SIG-M5 treated with dmso at 0.1 percent for 504 hours (cell line): ENCODE data around the gene KLF13.

Source experiments
- DNase-seq: peaks from one replicate; lab custom pipeline; 2025; ENCODE audit not compliant: unreplicated experiment; lab: John Stamatoyannopoulos, UW

The KLF13 gene

DNA sequence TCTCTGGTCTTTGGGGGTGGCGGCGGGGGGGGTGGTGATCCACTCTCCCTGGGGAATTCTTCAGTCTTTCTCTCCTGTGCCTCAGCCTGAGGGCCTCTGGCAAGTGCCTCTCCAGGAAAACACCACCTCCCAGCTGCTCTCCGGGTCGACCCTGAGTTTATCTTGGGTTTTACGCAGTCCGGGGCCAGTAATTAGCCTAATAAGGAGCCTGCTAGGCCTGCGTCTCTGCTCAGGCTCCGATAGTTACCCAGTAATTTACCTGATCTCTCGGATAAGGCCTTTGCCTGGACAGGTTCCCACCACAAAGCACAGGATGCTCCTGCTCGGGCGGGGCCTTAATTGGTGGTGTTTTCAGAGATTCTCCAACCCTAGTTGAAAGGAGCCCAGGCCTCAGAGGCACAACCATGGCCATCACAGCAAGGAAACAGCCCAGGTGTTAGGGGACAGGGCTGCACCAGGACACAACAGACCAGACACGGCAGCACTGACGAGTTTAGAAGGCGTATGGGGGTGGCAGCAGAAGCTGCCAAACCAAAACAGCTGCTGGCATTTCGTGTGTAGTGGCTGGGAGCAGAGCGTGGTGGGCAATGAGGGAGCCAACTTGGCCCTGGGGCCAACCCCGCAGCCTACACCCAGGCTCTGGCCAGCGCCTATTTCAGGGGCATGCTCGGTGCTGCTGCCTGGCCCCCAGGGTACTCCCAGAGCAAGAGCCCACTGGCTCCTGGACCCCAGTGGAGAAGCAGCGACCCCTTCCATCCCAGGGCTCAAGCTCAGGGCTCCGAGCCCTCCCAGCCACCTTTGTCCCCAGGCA is 71.4 kb downstream of the KLF13 start:
- DNase-seq, result no peak

DNA sequence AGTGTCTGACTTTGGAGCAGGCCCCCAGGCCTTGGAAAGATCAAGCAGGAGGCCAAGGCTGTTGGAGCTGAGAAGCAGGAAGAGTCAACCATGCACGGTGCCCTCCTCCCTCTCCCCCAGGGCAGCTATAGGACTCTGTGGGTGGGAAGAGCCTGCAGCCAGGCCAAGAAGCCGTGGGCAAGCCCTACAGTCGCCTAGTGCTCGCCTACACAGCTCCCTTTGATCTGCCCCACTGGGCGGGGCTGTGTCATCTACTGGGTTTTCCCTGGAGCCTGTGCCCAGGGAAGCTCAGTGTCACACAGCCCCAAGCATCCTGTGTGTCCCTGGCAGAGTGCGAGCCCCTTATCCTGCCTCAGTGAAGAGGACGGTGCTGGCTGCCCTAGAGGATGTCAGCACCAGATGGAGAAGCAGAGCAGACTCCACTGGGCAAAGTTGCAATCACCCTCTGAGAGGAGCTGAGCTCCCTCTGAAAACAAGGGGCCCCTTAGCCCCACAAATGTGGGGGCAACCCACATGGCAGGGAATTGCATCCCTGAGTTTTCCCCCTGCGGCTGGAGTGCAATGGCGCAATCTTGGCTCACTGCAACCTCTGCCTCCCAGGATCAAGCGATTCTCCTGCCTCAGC is 72.2 kb downstream of the KLF13 start:
- no peak for DNase-seq

DNA sequence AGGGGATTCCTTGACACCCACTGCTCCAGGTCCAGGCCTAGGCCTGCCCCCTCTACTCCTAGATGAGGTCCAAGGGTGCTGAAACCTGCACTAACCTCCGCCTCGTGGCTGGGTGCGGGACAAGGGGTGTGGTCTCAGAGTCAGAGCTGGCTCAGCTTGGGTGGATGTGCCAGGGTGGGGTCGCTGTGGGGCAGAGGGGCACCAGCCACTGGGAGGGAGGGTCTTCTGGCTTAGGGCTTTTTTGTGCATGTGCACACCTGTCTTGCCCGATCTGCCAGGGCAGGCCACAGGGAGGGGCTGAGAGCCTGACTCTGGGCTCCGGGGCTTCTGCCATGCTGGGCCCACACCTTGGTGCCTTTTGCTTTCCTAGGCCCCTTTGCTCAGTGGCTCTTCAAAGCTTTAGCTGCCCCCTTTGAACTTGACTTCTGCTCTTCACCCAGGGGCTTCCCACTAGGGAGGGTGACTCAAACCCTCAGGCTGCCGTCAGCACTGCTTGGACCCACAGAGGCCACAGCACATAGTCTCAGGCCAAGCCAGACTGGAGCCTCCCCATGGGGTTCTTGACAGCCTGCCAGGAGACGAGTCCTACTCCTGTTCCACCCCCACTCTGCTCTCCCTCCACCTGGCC is 73.0 kb downstream of the KLF13 start:
- no peak for DNase-seq

GRCh38 chr15:31400222-31400927 is 73.7 kb downstream of the KLF13 start:
- no peak for DNase-seq

DNA sequence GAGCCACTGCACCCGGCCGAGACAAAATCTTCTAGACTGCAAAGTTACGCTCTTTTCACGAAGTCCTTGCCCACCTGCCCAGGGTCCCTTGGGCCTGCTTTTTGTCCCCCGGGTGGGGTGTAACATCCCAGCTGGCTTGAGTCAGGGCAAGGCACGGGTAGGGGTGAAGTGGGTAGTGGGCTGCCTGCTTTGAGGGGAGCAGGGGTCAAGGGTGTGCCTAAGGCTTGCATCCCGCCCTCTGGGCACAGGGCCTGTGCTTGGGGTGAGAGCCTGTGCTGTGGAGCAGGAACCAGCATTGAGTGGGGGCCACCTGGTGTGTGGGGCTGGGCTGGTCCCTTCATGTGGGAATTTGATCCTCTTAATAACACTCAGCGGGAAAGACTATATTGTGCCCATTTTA is 74.6 kb downstream of the KLF13 start:
- no peak for DNase-seq

GRCh38 chr15:31402003-31402402 is 75.4 kb downstream of the KLF13 start:
- no peak for DNase-seq

- no peak for DNase-seq
Measured at GRCh38 chr15:31402511-31403056, 75.9 kb downstream of the KLF13 start.

GRCh38 chr15:31403096-31403495 is 76.5 kb downstream of the KLF13 start:
- no peak for DNase-seq

GRCh38 chr15:31403606-31404005 is 77.0 kb downstream of the KLF13 start:
- no peak for DNase-seq

DNA sequence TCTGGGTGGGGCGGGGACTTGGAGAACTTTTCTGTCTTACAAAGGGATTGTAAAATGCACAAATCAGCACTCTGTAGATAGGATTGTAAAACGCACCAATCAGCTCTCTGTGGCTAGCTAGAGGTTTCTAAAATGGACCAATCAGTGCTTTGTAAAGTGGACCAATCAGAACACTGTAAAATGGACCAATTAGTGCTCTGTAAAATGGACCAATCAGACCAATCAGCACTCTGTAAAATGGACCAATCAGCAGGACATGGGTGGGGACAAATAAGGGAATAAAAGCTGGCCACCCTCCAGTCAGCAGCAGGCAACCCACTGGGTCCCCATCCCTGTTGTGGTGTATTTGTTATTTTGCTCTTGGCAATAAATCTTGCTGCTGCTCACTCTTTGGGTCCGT is 77.7 kb downstream of the KLF13 start:
- DNase-seq, result no peak

DNA sequence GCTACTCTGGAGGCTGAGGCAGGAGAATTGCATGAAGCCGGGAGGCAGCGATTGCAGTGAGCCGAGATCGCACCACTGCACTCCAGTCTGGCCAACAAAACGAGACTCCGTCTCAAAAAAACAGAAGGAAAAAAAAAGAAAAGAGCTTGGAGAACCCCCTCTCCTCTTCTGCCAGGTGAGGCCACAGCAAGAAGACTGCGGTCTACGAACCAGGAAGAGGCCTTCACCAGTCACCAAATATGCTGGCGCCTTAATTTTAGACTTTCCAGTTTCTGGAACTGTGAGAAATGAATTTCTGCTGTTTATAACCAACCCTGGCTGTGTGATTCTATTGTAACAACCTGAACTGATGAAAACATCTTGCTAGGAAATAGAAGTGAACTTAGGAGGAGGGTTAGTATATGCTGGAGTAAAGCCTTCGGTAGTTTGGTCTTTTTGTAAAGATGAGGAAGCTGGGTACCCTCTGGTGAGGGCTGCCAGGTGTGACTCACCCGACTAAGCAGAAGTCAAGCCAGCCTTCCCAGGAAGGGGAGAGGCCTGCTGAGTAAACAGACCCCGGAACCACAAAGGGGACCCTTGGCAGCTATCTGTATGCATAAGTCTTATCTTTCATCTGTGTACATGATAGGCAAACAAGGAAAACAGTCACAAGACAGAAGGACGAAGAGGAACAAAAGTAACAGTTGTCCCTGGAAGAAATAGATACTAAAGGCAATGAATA is 78.7 kb downstream of the KLF13 start:
- peak; percentile 66 for DNase-seq

DNA sequence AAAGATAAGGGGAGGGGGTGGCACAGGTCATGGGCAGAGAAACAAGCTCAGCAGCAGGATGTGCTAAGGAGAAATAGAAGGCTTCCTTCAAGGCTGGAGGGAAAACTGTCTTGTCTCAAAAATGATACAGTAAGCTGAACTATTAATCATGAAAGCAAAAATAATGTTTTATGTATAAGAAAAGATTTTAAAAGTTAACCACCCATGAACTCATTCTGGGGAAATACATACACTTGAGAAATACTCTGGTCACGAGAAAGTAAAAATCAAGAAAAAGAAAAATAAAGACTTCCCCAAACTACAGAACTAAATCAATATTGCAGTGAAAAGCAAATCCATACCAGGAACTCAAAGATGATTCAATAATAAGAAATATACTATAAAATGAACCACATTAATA is 80.7 kb downstream of the KLF13 start:
- no peak for DNase-seq

DNA sequence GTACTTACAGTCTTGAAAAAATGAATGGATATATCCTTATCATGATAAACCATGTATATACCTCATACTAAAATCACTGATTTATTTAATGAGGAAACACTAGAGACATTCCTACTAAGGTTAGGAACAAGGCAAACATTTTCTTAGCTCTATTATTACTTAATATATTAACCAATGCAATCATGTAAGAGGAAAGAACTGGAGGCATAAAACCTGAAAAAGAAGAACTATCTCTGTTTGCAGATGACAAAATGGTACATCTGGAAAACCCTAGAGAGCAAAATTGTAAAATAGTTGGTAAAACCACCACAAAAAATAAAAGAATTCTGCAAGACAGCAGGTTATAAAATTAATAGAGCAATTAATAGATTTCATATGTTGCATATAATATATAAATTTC is 81.2 kb downstream of the KLF13 start:
- DNase-seq, result no peak

GRCh38 chr15:31408724-31409123 is 82.1 kb downstream of the KLF13 start:
- no peak for DNase-seq

GRCh38 chr15:31409171-31409570 is 82.5 kb downstream of the KLF13 start:
- no peak for DNase-seq

- peak; percentile 65 for DNase-seq
Measured at GRCh38 chr15:31412824-31413223, 86.2 kb downstream of the KLF13 start.

GRCh38 chr15:31415201-31415600 is 88.6 kb downstream of the KLF13 start:
- DNase-seq, result no peak

GRCh38 chr15:31419820-31420219 is 93.2 kb downstream of the KLF13 start:
- DNase-seq, result no peak

DNA sequence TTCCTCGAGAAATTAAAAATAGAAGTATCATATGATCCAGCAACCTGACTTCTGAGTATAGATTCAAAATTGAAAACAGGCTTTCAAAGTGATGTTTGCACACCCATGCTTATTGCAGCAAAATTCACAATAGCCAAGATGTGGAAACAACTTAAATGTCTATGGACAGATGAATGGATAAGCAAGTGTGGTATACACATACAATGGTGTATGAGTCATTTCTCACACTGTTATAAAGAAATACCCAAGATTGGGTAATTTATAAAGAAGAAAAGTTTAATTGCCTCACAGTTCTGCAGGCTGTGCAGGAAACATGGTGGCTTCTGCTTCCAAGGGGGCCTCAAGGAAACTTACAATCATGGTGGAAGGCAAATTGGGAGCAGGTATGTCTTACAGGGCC is 100.8 kb downstream of the KLF13 start:
- DNase-seq, result peak; percentile 24
